K562 (cell line): ENCODE data around the gene ZYG11A. TPM values are rescaled to one million over a fixed set of nuclear protein-coding genes. Genes with fewer than 3 reads are reported as not detected.
"Not testable (repeated sequence)": the region's sequence is repeated elsewhere in the genome, so short reads cannot be mapped to it uniquely, and the experiment has no call there.

ENCODE experiments used
- ATAC-seq: fragments of 200-7000 bp; cut with Tn5 transposase; 3 replicates; pipeline ENCODE4 v1.9.1; 2020; ENCODE audit warnings: moderate library complexity
- BruUV-seq: library from RNA; stranded (reverse); fragments of 400-500 nt; replicated peaks from 2 replicates; lab custom pipeline; 2021; lab: Mats Ljungman, UMichigan
- CTCF ChIA-PET: fragments of 300-600 bp; formaldehyde crosslinking; extraction: SDS; loops from one replicate; lab custom pipeline; 2021; ENCODE audit warnings: low intra/inter-chr PET ratio; lab: Yijun Ruan, JAX
- POLR2A ChIA-PET: fragments of 300-600, 350-650 bp; sonication (Branson Sonifier 250); formaldehyde crosslinking; extraction: SDS; loops from one replicate; lab custom pipeline; 2021; ENCODE audit warnings: antibody characterized with exemption, inconsistent platforms; lab: Yijun Ruan, JAX
- DNase-seq, 4 experiments: peaks; one replicate each; pipeline versions ENCODE4 v3.0.0 to v3.0.0-alpha.2; 2011 to 2018; ENCODE audit warnings: low spot score in 3 of 4, mixed read lengths in 3 of 4; ENCODE audit errors: extremely low read depth in 1 of 4
- FAIRE-seq: peaks from 2 replicates; lab custom pipeline; 2011; peaks lifted over from hg19 to GRCh38; lab: Jason Lieb, UNC
- H2AFZ ChIP-seq: 2 replicates; pipeline ENCODE4 v1.6.0; 2011; ENCODE audit warnings: low read depth, low read length, control low read depth, inconsistent platforms
- H3K27ac ChIP-seq: fragments of 200-600 bp; 3 replicates; pipeline ENCODE4 v1.8.0; 2011; ENCODE audit warnings: low read depth, mild to moderate bottlenecking, control low read depth, inconsistent platforms, low read length, moderate library complexity, mixed read lengths; ENCODE audit errors: extremely low read depth
- H3K27me3 ChIP-seq, 2 experiments: fragments of 300-600 bp in 1 of 2; 2 replicates in 1 of 2; 3 replicates in 1 of 2; pipeline versions ENCODE4 v1.6.0 to v1.8.0; 2011; ENCODE audit warnings: inconsistent platforms in 2 of 2, low read length in 2 of 2, mild to moderate bottlenecking in 1 of 2, mixed read lengths in 1 of 2, moderate library complexity in 1 of 2; ENCODE audit not compliant: control insufficient read depth in 2 of 2, insufficient read depth in 2 of 2
- H3K36me3 ChIP-seq: fragments of 300-600 bp; 3 replicates; pipeline ENCODE4 v1.8.0; 2011; ENCODE audit warnings: mild to moderate bottlenecking, low read length, inconsistent platforms; ENCODE audit not compliant: control insufficient read depth, insufficient read depth
- H3K4me1 ChIP-seq, 2 experiments: fragments of 200-600 bp in 1 of 2; replicated peaks in 1 of 2; 2 replicates in 1 of 2; 3 replicates in 1 of 2; pipeline versions ENCODE4 v1.5.1 to v1.8.0; 2011; ENCODE audit warnings: inconsistent platforms in 2 of 2, low read length in 2 of 2, mild to moderate bottlenecking in 1 of 2, mixed read lengths in 1 of 2, moderate library complexity in 1 of 2; ENCODE audit not compliant: control insufficient read depth in 2 of 2, insufficient read depth in 2 of 2
- H3K4me2 ChIP-seq: 2 replicates; pipeline ENCODE4 v1.6.1; 2011; ENCODE audit warnings: low read length, control low read depth, inconsistent platforms, mixed read lengths; ENCODE audit not compliant: insufficient read depth
- H3K4me3 ChIP-seq: fragments of 200-600 bp; sonication (generic), shearing (Covaris generic); 2 replicates; pipeline ENCODE4 v1.5.1; 2016; ENCODE audit warnings: control low read depth, inconsistent platforms
- H3K79me2 ChIP-seq: fragments of 200-600 bp; 3 replicates; pipeline ENCODE4 v1.8.0; 2011; ENCODE audit warnings: low read length, inconsistent platforms; ENCODE audit not compliant: control insufficient read depth, insufficient read depth
- H3K9ac ChIP-seq, 2 experiments: 2 replicates each; pipeline versions ENCODE4 v1.6.0 to v1.6.1; 2011; ENCODE audit warnings: low read depth in 2 of 2, low read length in 2 of 2, control low read depth in 1 of 2, inconsistent platforms in 1 of 2, mild to moderate bottlenecking in 1 of 2, mixed read lengths in 1 of 2; ENCODE audit not compliant: insufficient read depth in 1 of 2
- H3K9me1 ChIP-seq: one replicate; pipeline ENCODE4 v1.6.0; 2011; ENCODE audit warnings: inconsistent platforms, mild to moderate bottlenecking, low read length, moderate library complexity; ENCODE audit not compliant: control insufficient read depth, insufficient read depth
- H3K9me3 ChIP-seq: replicated peaks from 2 replicates; pipeline ENCODE4 v1.5.1; 2011; ENCODE audit warnings: low read depth, low read length, inconsistent platforms; ENCODE audit not compliant: control insufficient read depth, insufficient read depth
- H4K20me1 ChIP-seq: replicated peaks from 2 replicates; pipeline ENCODE4 v1.6.1; 2011; ENCODE audit warnings: low read length, inconsistent platforms, mixed read lengths; ENCODE audit not compliant: control insufficient read depth, insufficient read depth
- C11orf30 ChIP-seq: fragments of 450-650 bp; IDR thresholded peaks from 2 replicates; pipeline ENCODE4 v1.6.1; 2016; ENCODE audit warnings: low read depth, mild to moderate bottlenecking
- EHMT2 ChIP-seq: fragments of 450-650 bp; IDR thresholded peaks from 2 replicates; pipeline ENCODE4 v1.6.1; 2018; ENCODE audit warnings: antibody characterized with exemption
- HDAC1 ChIP-seq, 2 experiments: fragments of 450-650 bp; IDR thresholded peaks; 2 replicates each; pipeline ENCODE4 v1.6.1; 2016 to 2017; ENCODE audit warnings: inconsistent platforms in 1 of 2, mild to moderate bottlenecking in 1 of 2, moderate library complexity in 1 of 2
- LEF1 ChIP-seq: fragments of 450-650 bp; IDR thresholded peaks from 2 replicates; pipeline ENCODE4 v1.6.1; 2016; ENCODE audit warnings: mild to moderate bottlenecking
- MLLT1 ChIP-seq, 2 experiments: fragments of 450-650 bp; IDR thresholded peaks; 2 replicates each; pipeline ENCODE4 v1.6.1; 2016
- TEAD4 ChIP-seq, 2 experiments: sonication (generic) in 1 of 2; formaldehyde crosslinking in 1 of 2; IDR thresholded peaks; 2 replicates each; pipeline versions ENCODE4 v1.6.1 to v1.8.0; 2012 to 2022; ENCODE audit warnings: borderline replicate concordance in 1 of 2, inconsistent platforms in 1 of 2, low read length in 1 of 2, mild to moderate bottlenecking in 1 of 2, missing genetic modification reagents in 1 of 2
- WGBS: fragments of 100-300 bp; shearing (Covaris generic); methylation state at CpG from one replicate; pipeline ENCODE4 v1.1.6; 2016; ENCODE audit warnings: low coverage, mixed read lengths; ENCODE audit not compliant: insufficient coverage; ENCODE audit errors: missing lambda C conversion rate; 5-methylcytosine and 5-hydroxymethylcytosine counted together
- in situ Hi-C: fragments of 300-500 bp; cut with MboI; formaldehyde crosslinking; loops from 4 replicates; pipeline ENCODE4 v1.15.0; 2018; ENCODE audit warnings: inconsistent platforms, mixed read lengths
- intact Hi-C: fragments of 100-400 bp; cut with micrococcal nuclease; formaldehyde crosslinking; loops from 2 replicates; pipeline ENCODE4 v1.14.2; 2022
- polyA plus RNA-seq, 8 experiments: library from polyadenylated mRNA; depleted of rRNA in 4 of 8; stranded (reverse) in 5 of 8; unstranded in 3 of 8; fragments of >200 nt; fragmentation: Nextera tagmentation in 2 of 8; fragmentation: Illumina TruSeq in 1 of 8; extraction: Ambion mirVana in 2 of 8; extraction: Trizol in 1 of 8; gene quantifications; 2 replicates each; pipeline versions ENCODE4 v1.2.1 to v1.2.3, GENCODE V29; 2011 to 2014; ENCODE audit warnings: inconsistent platforms in 1 of 8, missing spikeins in 1 of 8
- total RNA-seq, 7 experiments: library from RNA; depleted of rRNA in 6 of 7; stranded (reverse); fragments of >200 nt in 6 of 7; fragmentation: Illumina TruSeq in 2 of 7; extraction: Trizol in 2 of 7; gene quantifications; 2 replicates each; pipeline versions ENCODE4 v1.2.1 to v1.2.3, GENCODE V29; 2011 to 2021; ENCODE audit warnings: low replicate concordance in 1 of 7
- TF ChIP-seq, protein P1 (sequence below): sonication (generic); formaldehyde crosslinking; IDR thresholded peaks from 2 replicates; pipeline ENCODE4 v1.8.1; 2023; ENCODE audit warnings: mild to moderate bottlenecking, missing genetic modification reagents

The ZYG11A gene
- total and polyA plus RNA-seq, 9 of the 15 experiments (the other 6 are each of a cell fraction or from before 2014, with no cell fraction given) = 4.5 to 21.9 (median 14.0) TPM

DNA sequence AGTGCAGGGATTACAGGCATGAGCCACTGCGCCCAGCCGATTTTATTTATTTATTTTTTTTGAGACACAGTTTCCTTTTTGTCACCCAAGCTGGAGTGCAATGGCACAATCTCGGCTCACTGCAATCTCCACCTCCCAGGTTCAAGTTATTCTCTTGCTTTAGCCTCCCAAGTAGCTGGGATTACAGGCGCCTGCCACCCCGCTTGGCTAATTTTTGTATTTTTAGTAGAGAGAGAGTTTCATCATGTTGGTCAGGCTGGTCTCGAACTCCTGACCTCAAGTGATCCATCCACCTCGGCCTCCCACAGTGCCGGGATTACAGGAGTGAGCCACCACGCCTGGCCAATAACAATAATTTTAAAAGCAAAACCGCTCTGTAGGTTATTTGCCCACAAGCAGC lies 3.4 kb upstream of the ZYG11A start:
- TF ChIP-seq, protein P1, sequence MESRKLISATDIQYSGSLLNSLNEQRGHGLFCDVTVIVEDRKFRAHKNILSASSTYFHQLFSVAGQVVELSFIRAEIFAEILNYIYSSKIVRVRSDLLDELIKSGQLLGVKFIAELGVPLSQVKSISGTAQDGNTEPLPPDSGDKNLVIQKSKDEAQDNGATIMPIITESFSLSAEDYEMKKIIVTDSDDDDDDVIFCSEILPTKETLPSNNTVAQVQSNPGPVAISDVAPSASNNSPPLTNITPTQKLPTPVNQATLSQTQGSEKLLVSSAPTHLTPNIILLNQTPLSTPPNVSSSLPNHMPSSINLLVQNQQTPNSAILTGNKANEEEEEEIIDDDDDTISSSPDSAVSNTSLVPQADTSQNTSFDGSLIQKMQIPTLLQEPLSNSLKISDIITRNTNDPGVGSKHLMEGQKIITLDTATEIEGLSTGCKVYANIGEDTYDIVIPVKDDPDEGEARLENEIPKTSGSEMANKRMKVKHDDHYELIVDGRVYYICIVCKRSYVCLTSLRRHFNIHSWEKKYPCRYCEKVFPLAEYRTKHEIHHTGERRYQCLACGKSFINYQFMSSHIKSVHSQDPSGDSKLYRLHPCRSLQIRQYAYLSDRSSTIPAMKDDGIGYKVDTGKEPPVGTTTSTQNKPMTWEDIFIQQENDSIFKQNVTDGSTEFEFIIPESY (CRISPR knock-in tag) = peak; percentile 71
- intact Hi-C loops, H3K9me3 ChIP-seq, H3K36me3 ChIP-seq, CTCF ChIA-PET, H3K27me3 ChIP-seq, FAIRE-seq, ATAC-seq, H2AFZ ChIP-seq, DNase-seq, H3K4me2 ChIP-seq, BruUV-seq, H4K20me1 ChIP-seq, H3K4me3 ChIP-seq, H3K9me1 ChIP-seq, H3K9ac ChIP-seq, in situ Hi-C loops, H3K27ac ChIP-seq: not testable (repeated sequence)
- 80% methylated on average over 10 of the region's 10 CpGs for WGBS
- H3K4me1 ChIP-seq = peaks cover 10 to 11% of the 10 kb centered on the region in 2 experiments; a peak in 4 of 5 replicates
- H3K79me2 ChIP-seq = peaks cover 16% of the 10 kb centered on the region
- POLR2A ChIA-PET = interaction anchor here (0.6 kb wide), 1 partner anchor 18 kb away, joined by 3 read pairs; no protein-coding TSS in a partner anchor

GRCh38 chr1:52845119-52845518 lies 2.6 kb downstream of the ZYG11A start:
- POLR2A ChIA-PET = interaction anchor here (0.6 to 1.7 kb wide), 2 partner anchors 12 to 494 kb away, joined by 3 to 7 read pairs; no protein-coding TSS in a partner anchor
- H3K36me3 ChIP-seq; ATAC-seq; H4K20me1 ChIP-seq; H3K9me3 ChIP-seq; H3K9me1 ChIP-seq; DNase-seq; in situ Hi-C loops; BruUV-seq; H3K27me3 ChIP-seq; TF ChIP-seq TEAD4 (CRISPR knock-in tag; IDR thresholded peaks at IDR 0.05; ENCODE audit: borderline replicate concordance): not testable (repeated sequence)
- 13% methylated on average over 5 of the region's 6 CpGs for WGBS
- CTCF ChIA-PET = interaction anchor here (0.6 kb wide), 1 partner anchor 27 kb away, joined by 4 read pairs; no protein-coding TSS in a partner anchor
- peak overlapping the region; percentile 70 for H3K4me2 ChIP-seq
- intact Hi-C loops = loop anchor here (10.0 kb wide), 1 partner anchor 120 kb away; the partner anchor contains the start of gene ZYG11B
- H3K27ac ChIP-seq = peak overlapping the region; percentile 94
- peaks cover 4 to 21% of the 10 kb centered on the region in 2 experiments; a peak in 4 of 5 replicates for H3K4me1 ChIP-seq
- peak overlapping the region; percentile 75 to 97; a peak in 3 of 4 replicates for H3K9ac ChIP-seq
- peak; percentile 56 for FAIRE-seq
- peak overlapping the region; percentile 66 for H3K4me3 ChIP-seq
- peaks cover 73% of the 10 kb centered on the region for H3K79me2 ChIP-seq
- peak overlapping the region; percentile 20 for H2AFZ ChIP-seq
- TF ChIP-seq C11orf30 (peak; percentile 24; the same call in 1 of the 2 replicates), MLLT1 (IDR thresholded peaks at IDR 0.05) (peak; percentile 52 to 62; a peak in 1 of 4 replicates), TEAD4 (IDR thresholded peaks at IDR 0.05; ENCODE audit: low read length) (peak; percentile 17; the same call in 1 of the 2 replicates), LEF1 (0 out of 2 replicates have a peak, but pooled peaks have one; percentile 47), EHMT2 (0 out of 2 replicates have a peak, but pooled peaks have one; percentile 24), HDAC1 (IDR thresholded peaks at IDR 0.05) (peak in 1 of 2 experiments; percentile 43; a peak in 1 of 4 replicates)
